ENCODE results near the gene TMEM151B. TPM values are rescaled to one million over a fixed set of nuclear protein-coding genes. Genes with fewer than 3 reads are reported as not detected.

TMEM151B gene
- polyA plus RNA-seq, 1 of the 3 experiments (the other 2 are of a cell fraction): 0.05 TPM

DNA sequence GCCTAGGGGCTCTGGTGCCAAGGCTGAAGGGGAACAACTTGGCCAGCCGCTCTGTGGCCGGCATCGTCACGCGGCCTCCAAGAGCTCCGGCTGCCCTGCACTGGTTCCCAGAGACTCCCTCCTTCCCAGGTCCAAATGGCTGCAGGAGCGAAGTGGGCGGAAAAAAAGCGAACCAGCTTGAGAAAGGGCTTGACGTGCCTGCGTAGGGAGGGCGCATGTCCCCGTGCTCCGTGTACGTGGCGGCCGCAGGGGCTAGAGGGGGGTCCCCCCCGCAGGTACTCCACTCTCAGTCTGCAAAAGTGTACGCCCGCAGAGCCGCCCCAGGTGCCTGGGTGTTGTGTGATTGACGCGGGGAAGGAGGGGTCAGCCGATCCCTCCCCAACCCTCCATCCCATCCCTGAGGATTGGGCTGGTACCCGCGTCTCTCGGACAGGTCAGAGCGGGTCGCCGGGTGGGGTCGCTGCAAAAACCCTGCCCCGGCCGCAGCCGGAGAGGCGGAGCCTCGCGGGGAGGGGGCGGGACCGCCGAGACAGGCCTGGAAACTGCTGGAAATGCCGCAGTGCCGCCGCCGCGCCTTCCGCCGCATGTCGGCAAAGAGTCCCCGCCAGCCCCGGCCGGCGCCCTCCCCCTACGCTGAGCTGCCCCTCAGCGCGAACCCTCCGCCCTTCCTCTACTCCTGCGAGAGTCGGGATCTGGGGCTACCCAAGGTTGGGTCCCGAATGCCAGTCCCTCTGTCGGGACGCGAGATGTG, 24.2 kb upstream of the TMEM151B start (continued):
- no peak for TF ChIP-seq SMC3 (IDR thresholded peaks at IDR 0.05; ENCODE audit: low read depth, low read length)
- TF ChIP-seq, protein P1, sequence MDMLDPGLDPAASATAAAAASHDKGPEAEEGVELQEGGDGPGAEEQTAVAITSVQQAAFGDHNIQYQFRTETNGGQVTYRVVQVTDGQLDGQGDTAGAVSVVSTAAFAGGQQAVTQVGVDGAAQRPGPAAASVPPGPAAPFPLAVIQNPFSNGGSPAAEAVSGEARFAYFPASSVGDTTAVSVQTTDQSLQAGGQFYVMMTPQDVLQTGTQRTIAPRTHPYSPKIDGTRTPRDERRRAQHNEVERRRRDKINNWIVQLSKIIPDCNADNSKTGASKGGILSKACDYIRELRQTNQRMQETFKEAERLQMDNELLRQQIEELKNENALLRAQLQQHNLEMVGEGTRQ (IDR thresholded peaks at IDR 0.05; ENCODE audit: borderline replicate concordance, low read depth, low read length): no peak
- no peak for TF ChIP-seq RAD21 (IDR thresholded peaks at IDR 0.05; ENCODE audit: low read length)
- TF ChIP-seq RXRA (IDR thresholded peaks at IDR 0.05; ENCODE audit: borderline replicate concordance, low read depth): no peak
- peak; percentile 96 for TF ChIP-seq CHD2 (IDR thresholded peaks at IDR 0.05; ENCODE audit: low read length, partially characterized antibody)
- TF ChIP-seq, protein P2, sequence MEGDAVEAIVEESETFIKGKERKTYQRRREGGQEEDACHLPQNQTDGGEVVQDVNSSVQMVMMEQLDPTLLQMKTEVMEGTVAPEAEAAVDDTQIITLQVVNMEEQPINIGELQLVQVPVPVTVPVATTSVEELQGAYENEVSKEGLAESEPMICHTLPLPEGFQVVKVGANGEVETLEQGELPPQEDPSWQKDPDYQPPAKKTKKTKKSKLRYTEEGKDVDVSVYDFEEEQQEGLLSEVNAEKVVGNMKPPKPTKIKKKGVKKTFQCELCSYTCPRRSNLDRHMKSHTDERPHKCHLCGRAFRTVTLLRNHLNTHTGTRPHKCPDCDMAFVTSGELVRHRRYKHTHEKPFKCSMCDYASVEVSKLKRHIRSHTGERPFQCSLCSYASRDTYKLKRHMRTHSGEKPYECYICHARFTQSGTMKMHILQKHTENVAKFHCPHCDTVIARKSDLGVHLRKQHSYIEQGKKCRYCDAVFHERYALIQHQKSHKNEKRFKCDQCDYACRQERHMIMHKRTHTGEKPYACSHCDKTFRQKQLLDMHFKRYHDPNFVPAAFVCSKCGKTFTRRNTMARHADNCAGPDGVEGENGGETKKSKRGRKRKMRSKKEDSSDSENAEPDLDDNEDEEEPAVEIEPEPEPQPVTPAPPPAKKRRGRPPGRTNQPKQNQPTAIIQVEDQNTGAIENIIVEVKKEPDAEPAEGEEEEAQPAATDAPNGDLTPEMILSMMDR (IDR thresholded peaks at IDR 0.05): peak; percentile 51
- no peak for TF ChIP-seq FOSL2 (IDR thresholded peaks at IDR 0.05; ENCODE audit: borderline replicate concordance, low read depth)
- TF ChIP-seq, protein P3, sequence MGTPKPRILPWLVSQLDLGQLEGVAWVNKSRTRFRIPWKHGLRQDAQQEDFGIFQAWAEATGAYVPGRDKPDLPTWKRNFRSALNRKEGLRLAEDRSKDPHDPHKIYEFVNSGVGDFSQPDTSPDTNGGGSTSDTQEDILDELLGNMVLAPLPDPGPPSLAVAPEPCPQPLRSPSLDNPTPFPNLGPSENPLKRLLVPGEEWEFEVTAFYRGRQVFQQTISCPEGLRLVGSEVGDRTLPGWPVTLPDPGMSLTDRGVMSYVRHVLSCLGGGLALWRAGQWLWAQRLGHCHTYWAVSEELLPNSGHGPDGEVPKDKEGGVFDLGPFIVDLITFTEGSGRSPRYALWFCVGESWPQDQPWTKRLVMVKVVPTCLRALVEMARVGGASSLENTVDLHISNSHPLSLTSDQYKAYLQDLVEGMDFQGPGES (IDR thresholded peaks at IDR 0.05; ENCODE audit: low read depth, low read length): no peak
- TF ChIP-seq SIN3A (IDR thresholded peaks at IDR 0.05; ENCODE audit: borderline replicate concordance, low read depth, low read length): 0 out of 2 replicates have a peak, but pooled peaks have one; percentile 67
- no peak for TF ChIP-seq ELF1 (IDR thresholded peaks at IDR 0.05)
- no peak for TF ChIP-seq GABPA (IDR thresholded peaks at IDR 0.05; ENCODE audit: low read depth)
- no peak for TF ChIP-seq NFIC (IDR thresholded peaks at IDR 0.05; ENCODE audit: borderline replicate concordance)
- no peak for TF ChIP-seq FOXM1 (IDR thresholded peaks at IDR 0.05; ENCODE audit: low read depth)
- TF ChIP-seq, protein P4, sequence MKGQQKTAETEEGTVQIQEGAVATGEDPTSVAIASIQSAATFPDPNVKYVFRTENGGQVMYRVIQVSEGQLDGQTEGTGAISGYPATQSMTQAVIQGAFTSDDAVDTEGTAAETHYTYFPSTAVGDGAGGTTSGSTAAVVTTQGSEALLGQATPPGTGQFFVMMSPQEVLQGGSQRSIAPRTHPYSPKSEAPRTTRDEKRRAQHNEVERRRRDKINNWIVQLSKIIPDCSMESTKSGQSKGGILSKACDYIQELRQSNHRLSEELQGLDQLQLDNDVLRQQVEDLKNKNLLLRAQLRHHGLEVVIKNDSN (IDR thresholded peaks at IDR 0.05; ENCODE audit: borderline replicate concordance, low read depth): no peak
- TF ChIP-seq, protein P5, sequence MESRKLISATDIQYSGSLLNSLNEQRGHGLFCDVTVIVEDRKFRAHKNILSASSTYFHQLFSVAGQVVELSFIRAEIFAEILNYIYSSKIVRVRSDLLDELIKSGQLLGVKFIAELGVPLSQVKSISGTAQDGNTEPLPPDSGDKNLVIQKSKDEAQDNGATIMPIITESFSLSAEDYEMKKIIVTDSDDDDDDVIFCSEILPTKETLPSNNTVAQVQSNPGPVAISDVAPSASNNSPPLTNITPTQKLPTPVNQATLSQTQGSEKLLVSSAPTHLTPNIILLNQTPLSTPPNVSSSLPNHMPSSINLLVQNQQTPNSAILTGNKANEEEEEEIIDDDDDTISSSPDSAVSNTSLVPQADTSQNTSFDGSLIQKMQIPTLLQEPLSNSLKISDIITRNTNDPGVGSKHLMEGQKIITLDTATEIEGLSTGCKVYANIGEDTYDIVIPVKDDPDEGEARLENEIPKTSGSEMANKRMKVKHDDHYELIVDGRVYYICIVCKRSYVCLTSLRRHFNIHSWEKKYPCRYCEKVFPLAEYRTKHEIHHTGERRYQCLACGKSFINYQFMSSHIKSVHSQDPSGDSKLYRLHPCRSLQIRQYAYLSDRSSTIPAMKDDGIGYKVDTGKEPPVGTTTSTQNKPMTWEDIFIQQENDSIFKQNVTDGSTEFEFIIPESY (IDR thresholded peaks at IDR 0.05; ENCODE audit: borderline replicate concordance, low read depth): 0 out of 2 replicates have a peak, but pooled peaks have one; percentile 31
